ENCODE measurements around the gene DBT.

- TF ChIP-seq, protein P1, sequence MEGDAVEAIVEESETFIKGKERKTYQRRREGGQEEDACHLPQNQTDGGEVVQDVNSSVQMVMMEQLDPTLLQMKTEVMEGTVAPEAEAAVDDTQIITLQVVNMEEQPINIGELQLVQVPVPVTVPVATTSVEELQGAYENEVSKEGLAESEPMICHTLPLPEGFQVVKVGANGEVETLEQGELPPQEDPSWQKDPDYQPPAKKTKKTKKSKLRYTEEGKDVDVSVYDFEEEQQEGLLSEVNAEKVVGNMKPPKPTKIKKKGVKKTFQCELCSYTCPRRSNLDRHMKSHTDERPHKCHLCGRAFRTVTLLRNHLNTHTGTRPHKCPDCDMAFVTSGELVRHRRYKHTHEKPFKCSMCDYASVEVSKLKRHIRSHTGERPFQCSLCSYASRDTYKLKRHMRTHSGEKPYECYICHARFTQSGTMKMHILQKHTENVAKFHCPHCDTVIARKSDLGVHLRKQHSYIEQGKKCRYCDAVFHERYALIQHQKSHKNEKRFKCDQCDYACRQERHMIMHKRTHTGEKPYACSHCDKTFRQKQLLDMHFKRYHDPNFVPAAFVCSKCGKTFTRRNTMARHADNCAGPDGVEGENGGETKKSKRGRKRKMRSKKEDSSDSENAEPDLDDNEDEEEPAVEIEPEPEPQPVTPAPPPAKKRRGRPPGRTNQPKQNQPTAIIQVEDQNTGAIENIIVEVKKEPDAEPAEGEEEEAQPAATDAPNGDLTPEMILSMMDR (IDR thresholded peaks at IDR 0.05; ENCODE audit: low read depth, low read length), result no peak
- TF ChIP-seq MAX (IDR thresholded peaks at IDR 0.05; ENCODE audit: low read depth, low read length), result no peak
Observed at GRCh38 chr1:100292711-100293110, 43.1 kb upstream of the DBT start.

Measured in NB4 (cell line).